HepG2 (cell line): ENCODE data around the gene THOC6. TPM values are rescaled to one million over a fixed set of nuclear protein-coding genes. Genes with fewer than 3 reads are reported as not detected.

Experiments used
- ATF3 ChIP-seq: sonication (generic); formaldehyde crosslinking; IDR thresholded peaks from 2 replicates; pipeline ENCODE4 v1.4.0; 2020; ENCODE audit warnings: missing genetic modification reagents
- BRCA1 ChIP-seq: sonication (generic); formaldehyde crosslinking; IDR thresholded peaks from 2 replicates; pipeline ENCODE4 v1.4.0; 2020; ENCODE audit warnings: missing genetic modification reagents
- E2F5 ChIP-seq: sonication (generic); formaldehyde crosslinking; conservative IDR thresholded peaks from 2 replicates; pipeline ENCODE4 v1.4.0; 2020; ENCODE audit warnings: missing genetic modification reagents
- KAT7 ChIP-seq: IDR thresholded peaks from 2 replicates; pipeline ENCODE4 v1.6.1; 2018; ENCODE audit warnings: borderline replicate concordance, missing compliant biosample characterization
- KDM1A ChIP-seq: IDR thresholded peaks from 2 replicates; pipeline ENCODE4 v1.6.1; 2016; ENCODE audit warnings: missing compliant biosample characterization
- MXD4 ChIP-seq: IDR thresholded peaks from 2 replicates; pipeline ENCODE4 v1.6.1; 2016; ENCODE audit warnings: mild to moderate bottlenecking, missing biosample characterization, missing genetic modification reagents
- NFYB ChIP-seq: sonication (generic); formaldehyde crosslinking; IDR thresholded peaks from 2 replicates; pipeline ENCODE4 v1.4.0; 2020; ENCODE audit warnings: missing genetic modification reagents
- PCBP2 ChIP-seq: fragments of 200-400 bp; formaldehyde crosslinking; optimal IDR thresholded peaks from 2 replicates; pipeline ENCODE3; 2018; ENCODE audit warnings: low read length, low read depth; ENCODE audit not compliant: poor library complexity, severe bottlenecking
- POLR2AphosphoS5 ChIP-seq: IDR thresholded peaks from 2 replicates; pipeline ENCODE4 v1.6.1; 2012; ENCODE audit warnings: low read depth, low read length
- RBAK ChIP-seq: sonication (generic); formaldehyde crosslinking; IDR thresholded peaks from 2 replicates; pipeline ENCODE4 v1.5.1; 2020; ENCODE audit warnings: mild to moderate bottlenecking, missing genetic modification reagents
- SP140L ChIP-seq: sonication (generic); formaldehyde crosslinking; IDR thresholded peaks from 2 replicates; pipeline ENCODE4 v1.4.0; 2020; ENCODE audit warnings: missing genetic modification reagents, borderline replicate concordance
- SYNCRIP ChIP-seq: fragments of 200-400 bp; formaldehyde crosslinking; IDR thresholded peaks from 2 replicates; pipeline ENCODE4 v1.6.1; 2018; ENCODE audit warnings: mild to moderate bottlenecking, low read depth, low read length; ENCODE audit not compliant: insufficient read depth
- TCF7 ChIP-seq: sonication (generic); IDR thresholded peaks from 2 replicates; pipeline ENCODE4 v1.6.1; 2016; ENCODE audit warnings: antibody characterized with exemption, low read depth
- THYN1 ChIP-seq: sonication (generic); formaldehyde crosslinking; IDR thresholded peaks from 2 replicates; pipeline ENCODE4 v1.8.1; 2023; ENCODE audit warnings: low read depth, mild to moderate bottlenecking, moderate library complexity, missing genetic modification reagents, borderline replicate concordance
- ZBTB7A ChIP-seq: sonication (generic); formaldehyde crosslinking; IDR thresholded peaks from 2 replicates; pipeline ENCODE4 v1.8.0; 2022; ENCODE audit warnings: mild to moderate bottlenecking, missing genetic modification reagents
- ZNF101 ChIP-seq: sonication (generic); formaldehyde crosslinking; IDR thresholded peaks from 2 replicates; pipeline ENCODE4 v1.4.0; 2020; ENCODE audit warnings: mild to moderate bottlenecking, low read depth, missing genetic modification reagents, borderline replicate concordance
- ZNF124 ChIP-seq: sonication (generic); formaldehyde crosslinking; IDR thresholded peaks from 2 replicates; pipeline ENCODE4 v1.4.0; 2020; ENCODE audit warnings: missing genetic modification reagents
- ZNF136 ChIP-seq: sonication (generic); formaldehyde crosslinking; IDR thresholded peaks from 2 replicates; pipeline ENCODE4 v1.8.1; 2022; ENCODE audit warnings: low read depth, mild to moderate bottlenecking, moderate library complexity, missing genetic modification reagents
- ZNF232 ChIP-seq: sonication (generic); formaldehyde crosslinking; IDR thresholded peaks from 2 replicates; pipeline ENCODE4 v1.4.0; 2020; ENCODE audit warnings: missing genetic modification reagents, borderline replicate concordance
- ZNF263 ChIP-seq: sonication (generic); formaldehyde crosslinking; IDR thresholded peaks from 2 replicates; pipeline ENCODE4 v1.4.0; 2020; ENCODE audit warnings: missing genetic modification reagents
- ZNF30 ChIP-seq: sonication (generic); formaldehyde crosslinking; IDR thresholded peaks from 2 replicates; pipeline ENCODE4 v1.5.0; 2020; ENCODE audit warnings: mild to moderate bottlenecking, missing genetic modification reagents
- ZNF513 ChIP-seq: sonication (generic); formaldehyde crosslinking; conservative IDR thresholded peaks from 2 replicates; pipeline ENCODE4 v1.5.0; 2020; ENCODE audit warnings: missing genetic modification reagents
- ZNF713 ChIP-seq: sonication (generic); formaldehyde crosslinking; IDR thresholded peaks from 2 replicates; pipeline ENCODE4 v1.4.0; 2020; ENCODE audit warnings: mild to moderate bottlenecking, missing genetic modification reagents
- ZZZ3 ChIP-seq: sonication (generic); formaldehyde crosslinking; IDR thresholded peaks from 2 replicates; pipeline ENCODE4 v1.4.0; 2020; ENCODE audit warnings: missing genetic modification reagents, mild to moderate bottlenecking, borderline replicate concordance
- polyA plus RNA-seq, 8 experiments: library from polyadenylated mRNA; depleted of rRNA in 3 of 8; stranded (reverse) in 7 of 8; unstranded in 1 of 8; fragments of >200 nt; fragmentation: Illumina TruSeq in 4 of 8; extraction: Trizol in 4 of 8; gene quantifications; 2 replicates each; pipeline versions ENCODE4 v1.2.1 to v1.2.3, GENCODE V29; 2011 to 2016; ENCODE audit warnings: low read depth in 4 of 8, missing spikeins in 1 of 8, mixed read lengths in 1 of 8; ENCODE audit not compliant: insufficient read depth in 1 of 8
- total RNA-seq, 5 experiments: library from RNA; depleted of rRNA; stranded (reverse); fragments of >200 nt; fragmentation: Illumina TruSeq; extraction: Trizol; gene quantifications; 2 replicates each; pipeline ENCODE4 v1.2.3, GENCODE V29; 2016; ENCODE audit warnings: low read depth in 1 of 5

The THOC6 gene
- total and polyA plus RNA-seq, 2 of the 13 experiments (the other 11 are each of a cell fraction or from before 2014, with no cell fraction given), result 32.1 to 37.0 TPM

GRCh38 chr16:2980227-2981176 lies 43.3 kb upstream of the THOC6 start, which contains the start of gene PKMYT1 (continued):
- TF ChIP-seq ATF3 (CRISPR knock-in tag) (peak; percentile 7; the same call in 1 of the 2 replicates), POLR2AphosphoS5 (peak; percentile 81), ZNF124 (no peak), KAT7 (no peak; the same call in 1 of the 2 replicates), ZNF232 (CRISPR knock-in tag) (no peak), MXD4 (CRISPR knock-in tag) (peak; percentile 69), ZNF513 (CRISPR knock-in tag) (no peak), ZZZ3 (CRISPR knock-in tag) (no peak), ZNF263 (CRISPR knock-in tag) (peak; percentile 67; the same call in 1 of the 2 replicates), ZNF30 (CRISPR knock-in tag) (0 out of 2 replicates have a peak, but pooled peaks have one; percentile 35), SP140L (CRISPR knock-in tag) (no peak), E2F5 (CRISPR knock-in tag) (peak; percentile 78), KDM1A (CRISPR knock-in tag) (no peak), PCBP2 (no peak), ZNF101 (CRISPR knock-in tag) (no peak), RBAK (no peak), ZNF136 (no peak), TCF7 (no peak), ZBTB7A (CRISPR knock-in tag) (peak; percentile 77; the same call in 1 of the 2 replicates), NFYB (peak; percentile 63), SYNCRIP (no peak), BRCA1 (no peak; the same call in 1 of the 2 replicates), ZNF713 (CRISPR knock-in tag) (0 out of 2 replicates have a peak, but pooled peaks have one; percentile 18), THYN1 (CRISPR knock-in tag) (no peak)
